HepG2 (cell line): ENCODE data around the gene GDF15. TPM values are rescaled to one million over a fixed set of nuclear protein-coding genes. Genes with fewer than 3 reads are reported as not detected.
A peak's percentile ranks its signal among the peaks of the same experiment; 100 is the strongest.

Experiments
- ATAD3A ChIP-seq: sonication (generic); formaldehyde crosslinking; IDR thresholded peaks from 2 replicates; pipeline ENCODE4 v1.4.0; 2020; ENCODE audit warnings: missing genetic modification reagents
- FOXP1 ChIP-seq, 2 experiments: fragments of 450-650 bp in 1 of 2; IDR thresholded peaks; 2 replicates each; pipeline ENCODE4 v1.6.1; 2017 to 2018; ENCODE audit warnings: antibody characterized with exemption in 1 of 2
- GTF3A ChIP-seq: sonication (generic); formaldehyde crosslinking; conservative IDR thresholded peaks from 2 replicates; pipeline ENCODE4 v1.4.0; 2020; ENCODE audit warnings: mild to moderate bottlenecking, missing genetic modification reagents
- MED1 ChIP-seq: sonication (generic); formaldehyde crosslinking; IDR thresholded peaks from 2 replicates; pipeline ENCODE4 v1.4.0; 2020; ENCODE audit warnings: missing genetic modification reagents
- PLRG1 ChIP-seq: fragments of 450-650 bp; conservative IDR thresholded peaks from 2 replicates; pipeline ENCODE4 v1.6.1; 2016
- SP5 ChIP-seq: IDR thresholded peaks from 2 replicates; pipeline ENCODE4 v1.6.1; 2016; ENCODE audit warnings: low read depth, borderline replicate concordance
- XRCC5 ChIP-seq: fragments of 200-400 bp; formaldehyde crosslinking; optimal IDR thresholded peaks from 2 replicates; pipeline ENCODE3; 2017; ENCODE audit warnings: mild to moderate bottlenecking, low read length
- ZNF142 ChIP-seq: sonication (generic); formaldehyde crosslinking; IDR thresholded peaks from 2 replicates; pipeline ENCODE4 v1.4.0; 2020; ENCODE audit warnings: missing genetic modification reagents
- ZNF256 ChIP-seq: sonication (generic); formaldehyde crosslinking; conservative IDR thresholded peaks from 2 replicates; pipeline ENCODE4 v1.4.0; 2020; ENCODE audit warnings: missing genetic modification reagents
- ZNF317 ChIP-seq: sonication (generic); formaldehyde crosslinking; IDR thresholded peaks from 2 replicates; pipeline ENCODE4 v1.5.0; 2020; ENCODE audit warnings: mild to moderate bottlenecking, missing genetic modification reagents
- ZNF547 ChIP-seq: sonication (generic); formaldehyde crosslinking; IDR thresholded peaks from 2 replicates; pipeline ENCODE4 v1.5.1; 2020; ENCODE audit warnings: mild to moderate bottlenecking, missing genetic modification reagents
- ZNF629 ChIP-seq: sonication (generic); formaldehyde crosslinking; conservative IDR thresholded peaks from 2 replicates; pipeline ENCODE4 v1.5.0; 2020; ENCODE audit warnings: missing genetic modification reagents
- ZNF687 ChIP-seq: sonication (generic); formaldehyde crosslinking; IDR thresholded peaks from 2 replicates; pipeline ENCODE4 v1.5.1; 2020; ENCODE audit warnings: mild to moderate bottlenecking, missing genetic modification reagents, moderate library complexity
- ZNF773 ChIP-seq: sonication (generic); formaldehyde crosslinking; IDR thresholded peaks from 2 replicates; pipeline ENCODE4 v1.4.0; 2020; ENCODE audit warnings: missing genetic modification reagents, borderline replicate concordance
- ZNF780A ChIP-seq: sonication (generic); formaldehyde crosslinking; IDR thresholded peaks from 2 replicates; pipeline ENCODE4 v1.8.0; 2022; ENCODE audit warnings: mild to moderate bottlenecking, missing genetic modification reagents, moderate library complexity
- ZSCAN20 ChIP-seq: sonication (generic); formaldehyde crosslinking; IDR thresholded peaks from 2 replicates; pipeline ENCODE4 v1.4.0; 2020; ENCODE audit warnings: missing genetic modification reagents, mild to moderate bottlenecking, borderline replicate concordance
- ZSCAN21 ChIP-seq: sonication (generic); formaldehyde crosslinking; IDR thresholded peaks from 2 replicates; pipeline ENCODE4 v1.8.0; 2022; ENCODE audit warnings: mild to moderate bottlenecking, missing genetic modification reagents, moderate library complexity, borderline replicate concordance
- polyA plus RNA-seq, 8 experiments: library from polyadenylated mRNA; depleted of rRNA in 3 of 8; stranded (reverse) in 7 of 8; unstranded in 1 of 8; fragments of >200 nt; fragmentation: Illumina TruSeq in 4 of 8; extraction: Trizol in 4 of 8; gene quantifications; 2 replicates each; pipeline versions ENCODE4 v1.2.1 to v1.2.3, GENCODE V29; 2011 to 2016; ENCODE audit warnings: low read depth in 4 of 8, missing spikeins in 1 of 8, mixed read lengths in 1 of 8; ENCODE audit not compliant: insufficient read depth in 1 of 8
- total RNA-seq, 5 experiments: library from RNA; depleted of rRNA; stranded (reverse); fragments of >200 nt; fragmentation: Illumina TruSeq; extraction: Trizol; gene quantifications; 2 replicates each; pipeline ENCODE4 v1.2.3, GENCODE V29; 2016; ENCODE audit warnings: low read depth in 1 of 5

GDF15 gene
- total and polyA plus RNA-seq, 2 of the 13 experiments (the other 11 are each of a cell fraction or from before 2014, with no cell fraction given) = 146 to 422 TPM

- TF ChIP-seq ZNF687 = peak; percentile 93
- peak; percentile 96 for TF ChIP-seq ZNF256 (CRISPR knock-in tag)
- peak; percentile 97 for TF ChIP-seq MED1 (CRISPR knock-in tag)
- TF ChIP-seq GTF3A (CRISPR knock-in tag) = 0 out of 2 replicates have a peak, but pooled peaks have one; percentile 63
- TF ChIP-seq ATAD3A = no peak
- peak; percentile 94 for TF ChIP-seq ZSCAN20 (CRISPR knock-in tag)
- peak; percentile 70 for TF ChIP-seq ZNF629 (CRISPR knock-in tag)
- peak; percentile 85 for TF ChIP-seq XRCC5
- TF ChIP-seq FOXP1 (IDR thresholded peaks at IDR 0.05) = 0 out of 2 replicates have a peak, but pooled peaks have one; percentile 70
- peak; percentile 88 for TF ChIP-seq FOXP1 (CRISPR knock-in tag; IDR thresholded peaks at IDR 0.05)
- peak; percentile 91; the same call in 1 of the 2 replicates for TF ChIP-seq ZNF773 (CRISPR knock-in tag)
- peak; percentile 87; the same call in 1 of the 2 replicates for TF ChIP-seq ZNF780A (CRISPR knock-in tag)
- peak; percentile 95 for TF ChIP-seq ZSCAN21 (CRISPR knock-in tag)
- peak; percentile 88 for TF ChIP-seq ZNF142 (CRISPR knock-in tag)
- TF ChIP-seq ZNF317 (CRISPR knock-in tag) = 0 out of 2 replicates have a peak, but pooled peaks have one; percentile 55
- TF ChIP-seq SP5 (CRISPR knock-in tag) = peak; percentile 99
- TF ChIP-seq PLRG1 = no peak
- peak; percentile 33; the same call in 1 of the 2 replicates for TF ChIP-seq ZNF547 (CRISPR knock-in tag)
Measured at GRCh38 chr19:18385675-18386542, at the start of gene GDF15 (continued).
